GM21423 (cell line): ENCODE measurements around the gene ECSIT.

Source experiments
- ATAC-seq: cut with Tn5 transposase; IDR thresholded peaks from one replicate; pipeline ENCODE4 v1.9.1; 2021; ENCODE audit warnings: mild to moderate bottlenecking, moderate library complexity; ENCODE audit not compliant: unreplicated experiment

ECSIT gene

GRCh38 chr19:11504502-11505031 is 24.4 kb downstream of the ECSIT start:
- ATAC-seq = no peak

- ATAC-seq = no peak
Measured at GRCh38 chr19:11499890-11500420, 29.0 kb downstream of the ECSIT start.

- ATAC-seq = no peak
Measured at GRCh38 chr19:11499220-11499726, 29.7 kb downstream of the ECSIT start.

GRCh38 chr19:11496391-11497163 is 32.4 kb downstream of the ECSIT start:
- ATAC-seq = no peak

- ATAC-seq = no peak
Measured at GRCh38 chr19:11495885-11496284, 33.0 kb downstream of the ECSIT start.

- no peak for ATAC-seq
Measured at GRCh38 chr19:11495481-11495880, 33.5 kb downstream of the ECSIT start.

- no peak for ATAC-seq
Measured at GRCh38 chr19:11494634-11495285, 34.2 kb downstream of the ECSIT start.

- no peak for ATAC-seq
Measured at GRCh38 chr19:11489378-11489777, 39.6 kb downstream of the ECSIT start.

GRCh38 chr19:11486661-11487503 is 42.1 kb downstream of the ECSIT start:
- no peak for ATAC-seq

- no peak for ATAC-seq
Measured at GRCh38 chr19:11485245-11485837, 43.6 kb downstream of the ECSIT start.

GRCh38 chr19:11483366-11484111 is 45.4 kb downstream of the ECSIT start:
- no peak for ATAC-seq

- peak; percentile 66 for ATAC-seq
Measured at GRCh38 chr19:11482384-11483050, 46.4 kb downstream of the ECSIT start.

- peak; percentile 56 for ATAC-seq
Measured at GRCh38 chr19:11481534-11482383, 47.2 kb downstream of the ECSIT start.

GRCh38 chr19:11480715-11481533 is 48.0 kb downstream of the ECSIT start, which contains the start of gene ELAVL3:
Gene ELAVL3, minus strand, starts transcription at chr19:11481046. Its CDS starts 438 bp downstream, at chr19:11480608.
- ATAC-seq = no peak

- no peak for ATAC-seq
Measured at GRCh38 chr19:11479898-11480714, 48.8 kb downstream of the ECSIT start.

- ATAC-seq = no peak
Measured at GRCh38 chr19:11479090-11479897, 49.6 kb downstream of the ECSIT start.
